Activated CD4-positive, alpha-beta T cell treated with anti-CD3 and anti-CD28 coated beads for 48 hours (primary cell): ENCODE measurements around the gene DCTPP1.

ENCODE experiments used
- DNase-seq: peaks from one replicate; pipeline ENCODE4 v3.0.0-alpha.2; 2020

DCTPP1 gene

DNA sequence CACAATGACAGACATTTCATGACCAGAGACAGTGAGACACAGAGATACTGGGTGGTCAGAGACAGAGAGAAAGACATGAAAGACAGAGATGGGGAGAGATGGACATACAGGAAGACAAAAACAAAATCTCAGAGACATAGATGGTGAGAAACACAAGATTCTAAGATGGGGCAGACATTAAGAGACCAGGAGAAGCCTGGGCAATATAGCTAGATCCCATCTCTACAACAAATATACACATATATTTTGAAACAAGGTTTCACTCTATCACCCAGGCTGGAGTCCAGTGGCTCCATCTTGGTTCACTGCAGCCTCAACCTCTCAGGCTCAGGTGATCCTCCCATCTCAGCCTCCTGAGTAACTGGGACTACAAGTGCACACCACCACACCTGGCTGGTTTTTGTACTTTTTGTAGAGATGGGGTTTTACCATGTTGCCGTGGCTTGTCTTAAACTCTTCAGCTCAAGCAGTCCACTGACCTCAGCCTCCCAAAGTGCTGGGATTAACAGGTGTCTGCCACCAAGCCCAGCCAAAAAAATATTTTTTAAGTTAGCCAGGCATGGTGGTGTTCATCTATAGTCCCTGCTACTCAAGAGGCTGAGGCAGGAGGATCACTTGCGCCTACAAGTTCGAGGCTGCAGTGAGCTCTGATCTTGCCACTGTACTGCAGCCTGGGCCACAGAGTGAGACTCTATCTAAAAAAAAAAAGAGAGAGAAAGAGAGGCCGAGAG, 49.6 kb downstream of the DCTPP1 start:
- DNase-seq, result no peak

GRCh38 chr16:30379158-30379783, 50.6 kb downstream of the DCTPP1 start:
- DNase-seq, result no peak

GRCh38 chr16:30378236-30379157, 51.3 kb downstream of the DCTPP1 start:
- DNase-seq, result peak; percentile 100

DNA sequence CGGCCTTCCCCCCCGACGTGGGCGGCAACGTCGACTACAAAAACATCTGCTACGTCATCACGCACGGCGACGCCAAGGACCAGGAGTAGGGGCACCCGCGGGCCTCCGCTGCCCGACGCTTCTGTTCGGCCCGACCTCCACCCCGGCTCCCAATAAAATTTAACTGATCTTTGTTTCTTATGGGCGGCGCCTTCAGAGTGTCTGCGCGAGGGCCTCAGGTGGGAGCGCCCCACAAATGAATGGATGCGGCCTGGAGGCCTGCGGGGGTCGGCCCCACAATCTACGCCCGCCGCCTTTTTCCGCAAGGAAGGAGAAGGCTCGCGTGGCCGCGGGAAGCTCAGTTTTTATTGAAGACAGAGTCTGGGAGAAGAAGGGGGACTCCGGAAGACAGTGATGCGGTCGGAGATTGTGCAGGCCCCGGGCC, 52.0 kb downstream of the DCTPP1 start:
- peak; percentile 87 for DNase-seq

DNA sequence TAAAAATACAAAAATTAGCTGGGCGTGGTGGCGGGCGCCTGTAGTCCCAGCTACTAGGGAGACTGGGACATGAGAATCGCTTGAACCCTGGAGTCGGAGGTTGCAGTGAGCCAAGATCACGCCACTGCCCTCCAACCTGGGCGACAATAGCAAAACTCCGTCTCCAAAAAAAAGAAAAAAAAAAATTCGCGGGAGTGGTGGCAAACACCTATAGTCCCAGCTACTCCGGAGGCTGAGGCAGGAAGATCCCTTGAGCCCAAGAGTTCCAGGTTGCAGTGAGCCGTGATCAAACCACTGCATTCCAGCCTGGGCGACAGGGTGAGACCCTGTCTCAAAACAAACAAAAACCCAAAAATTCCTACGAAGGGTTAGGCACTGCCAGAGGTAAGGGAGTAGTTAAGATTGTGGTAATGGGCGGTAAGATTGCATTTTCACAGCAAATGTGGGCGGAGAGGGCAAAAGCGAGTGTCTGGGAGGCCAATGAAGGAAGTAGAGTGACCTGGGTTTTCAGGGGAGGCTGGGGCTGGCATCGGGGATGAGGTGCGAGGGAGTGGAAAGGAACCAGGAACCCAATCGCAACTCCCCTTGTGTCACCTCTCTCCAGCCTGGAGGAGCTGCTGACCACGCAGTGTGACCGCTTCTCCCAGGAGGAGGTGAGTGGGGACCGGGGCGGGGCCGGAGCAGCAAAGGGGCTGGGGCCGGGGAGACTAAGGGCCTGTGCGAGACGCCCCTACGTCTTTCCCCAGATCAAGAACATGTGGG, 52.6 kb downstream of the DCTPP1 start:
- DNase-seq, result no peak

GRCh38 chr16:30376461-30376902, 53.3 kb downstream of the DCTPP1 start:
- DNase-seq, result no peak

DNA sequence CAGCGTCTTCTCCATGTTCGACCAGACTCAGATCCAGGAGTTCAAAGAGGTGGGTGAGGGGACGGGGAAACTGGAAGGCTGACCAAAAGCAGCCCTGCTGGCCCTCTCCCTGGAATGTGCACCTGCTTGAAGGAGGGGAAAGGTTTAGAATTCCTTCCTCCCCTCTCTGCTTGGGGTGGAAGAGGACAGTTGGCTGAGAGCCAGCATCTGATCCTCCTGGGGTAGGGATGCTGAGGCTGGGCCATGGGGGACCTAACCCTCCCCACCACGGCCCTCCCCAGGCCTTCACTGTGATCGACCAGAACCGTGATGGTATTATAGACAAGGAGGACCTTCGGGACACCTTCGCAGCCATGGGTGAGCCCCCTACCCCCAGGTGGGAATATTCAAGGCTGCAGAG, 54.0 kb downstream of the DCTPP1 start:
- no peak for DNase-seq

DNA sequence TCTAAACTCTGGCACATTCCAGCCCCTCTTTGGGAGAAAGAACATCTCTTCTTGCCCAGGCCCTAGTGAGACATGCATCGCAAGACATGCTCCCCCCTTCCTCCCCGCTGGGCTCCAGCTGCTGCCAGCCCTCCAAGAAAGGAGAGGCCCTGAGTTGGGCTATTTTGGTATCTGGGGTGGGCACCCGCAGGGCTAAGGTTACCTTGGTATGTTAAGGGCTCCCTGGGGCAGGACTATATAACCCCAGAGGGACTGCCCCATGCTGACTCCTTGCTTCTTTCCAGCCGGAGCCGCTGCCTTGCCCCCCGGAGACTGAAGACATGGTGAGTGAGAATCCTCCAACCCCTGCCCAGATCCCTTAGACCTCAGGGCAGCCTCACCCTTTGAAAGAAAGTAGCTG, 55.3 kb downstream of the DCTPP1 start, which contains the start of gene MYL11:
Gene MYL11, plus strand, starts transcription at position 265 of the 400 bp plus-strand sequence. Its CDS starts 56 bp downstream, at position 321.
- DNase-seq, result no peak
